ENCODE measurements around the gene GIGYF2. TPM values are rescaled to one million over a fixed set of nuclear protein-coding genes. Genes with fewer than 3 reads are reported as not detected.

Gene GIGYF2
- total and polyA plus RNA-seq, 2 of the 13 experiments (the other 11 are each of a cell fraction or from before 2014, with no cell fraction given): 44.9 to 73.5 TPM

GRCh38 chr2:232875256-232876121 is 178.4 kb downstream of the GIGYF2 start (continued):
- TF ChIP-seq, protein P1, sequence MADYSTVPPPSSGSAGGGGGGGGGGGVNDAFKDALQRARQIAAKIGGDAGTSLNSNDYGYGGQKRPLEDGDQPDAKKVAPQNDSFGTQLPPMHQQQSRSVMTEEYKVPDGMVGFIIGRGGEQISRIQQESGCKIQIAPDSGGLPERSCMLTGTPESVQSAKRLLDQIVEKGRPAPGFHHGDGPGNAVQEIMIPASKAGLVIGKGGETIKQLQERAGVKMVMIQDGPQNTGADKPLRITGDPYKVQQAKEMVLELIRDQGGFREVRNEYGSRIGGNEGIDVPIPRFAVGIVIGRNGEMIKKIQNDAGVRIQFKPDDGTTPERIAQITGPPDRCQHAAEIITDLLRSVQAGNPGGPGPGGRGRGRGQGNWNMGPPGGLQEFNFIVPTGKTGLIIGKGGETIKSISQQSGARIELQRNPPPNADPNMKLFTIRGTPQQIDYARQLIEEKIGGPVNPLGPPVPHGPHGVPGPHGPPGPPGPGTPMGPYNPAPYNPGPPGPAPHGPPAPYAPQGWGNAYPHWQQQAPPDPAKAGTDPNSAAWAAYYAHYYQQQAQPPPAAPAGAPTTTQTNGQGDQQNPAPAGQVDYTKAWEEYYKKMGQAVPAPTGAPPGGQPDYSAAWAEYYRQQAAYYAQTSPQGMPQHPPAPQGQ (CRISPR knock-in tag; IDR thresholded peaks at IDR 0.05; ENCODE audit: borderline replicate concordance): no peak; the same call in 1 of the 2 replicates
- TF ChIP-seq GTF3A (CRISPR knock-in tag; conservative IDR thresholded peaks at IDR 0.05) (peak; percentile 78), ZKSCAN1 (IDR thresholded peaks at IDR 0.05; ENCODE audit: low read length) (no peak), CCDC6 (CRISPR knock-in tag; IDR thresholded peaks at IDR 0.05) (no peak), RBM39 (IDR thresholded peaks at IDR 0.05; ENCODE audit: low read depth, low read length, poor library complexity, severe bottlenecking) (peak; percentile 64), MIER2 (CRISPR knock-in tag; IDR thresholded peaks at IDR 0.05) (no peak), SKI (IDR thresholded peaks at IDR 0.05; ENCODE audit: partially characterized antibody) (no peak), U2AF2 (IDR thresholded peaks at IDR 0.05; ENCODE audit: low read depth, low read length) (no peak), SRSF4 (IDR thresholded peaks at IDR 0.05; ENCODE audit: low read depth, low read length, poor library complexity, severe bottlenecking) (peak; percentile 7), ZNF550 (CRISPR knock-in tag; IDR thresholded peaks at IDR 0.05; ENCODE audit: borderline replicate concordance) (no peak), ATAD3A (CRISPR knock-in tag; IDR thresholded peaks at IDR 0.05) (no peak)
- TF ChIP-seq, protein P2, sequence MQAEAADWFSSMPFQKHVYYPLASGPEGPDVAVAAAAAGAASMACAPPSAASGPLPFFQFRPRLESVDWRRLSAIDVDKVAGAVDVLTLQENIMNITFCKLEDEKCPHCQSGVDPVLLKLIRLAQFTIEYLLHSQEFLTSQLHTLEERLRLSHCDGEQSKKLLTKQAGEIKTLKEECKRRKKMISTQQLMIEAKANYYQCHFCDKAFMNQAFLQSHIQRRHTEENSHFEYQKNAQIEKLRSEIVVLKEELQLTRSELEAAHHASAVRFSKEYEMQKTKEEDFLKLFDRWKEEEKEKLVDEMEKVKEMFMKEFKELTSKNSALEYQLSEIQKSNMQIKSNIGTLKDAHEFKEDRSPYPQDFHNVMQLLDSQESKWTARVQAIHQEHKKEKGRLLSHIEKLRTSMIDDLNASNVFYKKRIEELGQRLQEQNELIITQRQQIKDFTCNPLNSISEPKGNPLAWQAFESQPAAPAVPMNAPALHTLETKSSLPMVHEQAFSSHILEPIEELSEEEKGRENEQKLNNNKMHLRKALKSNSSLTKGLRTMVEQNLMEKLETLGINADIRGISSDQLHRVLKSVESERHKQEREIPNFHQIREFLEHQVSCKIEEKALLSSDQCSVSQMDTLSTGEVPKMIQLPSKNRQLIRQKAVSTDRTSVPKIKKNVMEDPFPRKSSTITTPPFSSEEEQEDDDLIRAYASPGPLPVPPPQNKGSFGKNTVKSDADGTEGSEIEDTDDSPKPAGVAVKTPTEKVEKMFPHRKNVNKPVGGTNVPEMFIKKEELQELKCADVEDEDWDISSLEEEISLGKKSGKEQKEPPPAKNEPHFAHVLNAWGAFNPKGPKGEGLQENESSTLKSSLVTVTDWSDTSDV (CRISPR knock-in tag; IDR thresholded peaks at IDR 0.05): peak; percentile 74
- TF ChIP-seq, protein P3, sequence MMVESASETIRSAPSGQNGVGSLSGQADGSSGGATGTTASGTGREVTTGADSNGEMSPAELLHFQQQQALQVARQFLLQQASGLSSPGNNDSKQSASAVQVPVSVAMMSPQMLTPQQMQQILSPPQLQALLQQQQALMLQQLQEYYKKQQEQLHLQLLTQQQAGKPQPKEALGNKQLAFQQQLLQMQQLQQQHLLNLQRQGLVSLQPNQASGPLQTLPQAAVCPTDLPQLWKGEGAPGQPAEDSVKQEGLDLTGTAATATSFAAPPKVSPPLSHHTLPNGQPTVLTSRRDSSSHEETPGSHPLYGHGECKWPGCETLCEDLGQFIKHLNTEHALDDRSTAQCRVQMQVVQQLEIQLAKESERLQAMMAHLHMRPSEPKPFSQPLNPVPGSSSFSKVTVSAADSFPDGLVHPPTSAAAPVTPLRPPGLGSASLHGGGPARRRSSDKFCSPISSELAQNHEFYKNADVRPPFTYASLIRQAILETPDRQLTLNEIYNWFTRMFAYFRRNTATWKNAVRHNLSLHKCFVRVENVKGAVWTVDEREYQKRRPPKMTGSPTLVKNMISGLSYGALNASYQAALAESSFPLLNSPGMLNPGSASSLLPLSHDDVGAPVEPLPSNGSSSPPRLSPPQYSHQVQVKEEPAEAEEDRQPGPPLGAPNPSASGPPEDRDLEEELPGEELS (CRISPR knock-in tag; IDR thresholded peaks at IDR 0.05): no peak
- TF ChIP-seq, protein P4, sequence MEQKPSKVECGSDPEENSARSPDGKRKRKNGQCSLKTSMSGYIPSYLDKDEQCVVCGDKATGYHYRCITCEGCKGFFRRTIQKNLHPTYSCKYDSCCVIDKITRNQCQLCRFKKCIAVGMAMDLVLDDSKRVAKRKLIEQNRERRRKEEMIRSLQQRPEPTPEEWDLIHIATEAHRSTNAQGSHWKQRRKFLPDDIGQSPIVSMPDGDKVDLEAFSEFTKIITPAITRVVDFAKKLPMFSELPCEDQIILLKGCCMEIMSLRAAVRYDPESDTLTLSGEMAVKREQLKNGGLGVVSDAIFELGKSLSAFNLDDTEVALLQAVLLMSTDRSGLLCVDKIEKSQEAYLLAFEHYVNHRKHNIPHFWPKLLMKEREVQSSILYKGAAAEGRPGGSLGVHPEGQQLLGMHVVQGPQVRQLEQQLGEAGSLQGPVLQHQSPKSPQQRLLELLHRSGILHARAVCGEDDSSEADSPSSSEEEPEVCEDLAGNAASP (CRISPR knock-in tag; IDR thresholded peaks at IDR 0.05; ENCODE audit: borderline replicate concordance): no peak
- TF ChIP-seq, protein P5, sequence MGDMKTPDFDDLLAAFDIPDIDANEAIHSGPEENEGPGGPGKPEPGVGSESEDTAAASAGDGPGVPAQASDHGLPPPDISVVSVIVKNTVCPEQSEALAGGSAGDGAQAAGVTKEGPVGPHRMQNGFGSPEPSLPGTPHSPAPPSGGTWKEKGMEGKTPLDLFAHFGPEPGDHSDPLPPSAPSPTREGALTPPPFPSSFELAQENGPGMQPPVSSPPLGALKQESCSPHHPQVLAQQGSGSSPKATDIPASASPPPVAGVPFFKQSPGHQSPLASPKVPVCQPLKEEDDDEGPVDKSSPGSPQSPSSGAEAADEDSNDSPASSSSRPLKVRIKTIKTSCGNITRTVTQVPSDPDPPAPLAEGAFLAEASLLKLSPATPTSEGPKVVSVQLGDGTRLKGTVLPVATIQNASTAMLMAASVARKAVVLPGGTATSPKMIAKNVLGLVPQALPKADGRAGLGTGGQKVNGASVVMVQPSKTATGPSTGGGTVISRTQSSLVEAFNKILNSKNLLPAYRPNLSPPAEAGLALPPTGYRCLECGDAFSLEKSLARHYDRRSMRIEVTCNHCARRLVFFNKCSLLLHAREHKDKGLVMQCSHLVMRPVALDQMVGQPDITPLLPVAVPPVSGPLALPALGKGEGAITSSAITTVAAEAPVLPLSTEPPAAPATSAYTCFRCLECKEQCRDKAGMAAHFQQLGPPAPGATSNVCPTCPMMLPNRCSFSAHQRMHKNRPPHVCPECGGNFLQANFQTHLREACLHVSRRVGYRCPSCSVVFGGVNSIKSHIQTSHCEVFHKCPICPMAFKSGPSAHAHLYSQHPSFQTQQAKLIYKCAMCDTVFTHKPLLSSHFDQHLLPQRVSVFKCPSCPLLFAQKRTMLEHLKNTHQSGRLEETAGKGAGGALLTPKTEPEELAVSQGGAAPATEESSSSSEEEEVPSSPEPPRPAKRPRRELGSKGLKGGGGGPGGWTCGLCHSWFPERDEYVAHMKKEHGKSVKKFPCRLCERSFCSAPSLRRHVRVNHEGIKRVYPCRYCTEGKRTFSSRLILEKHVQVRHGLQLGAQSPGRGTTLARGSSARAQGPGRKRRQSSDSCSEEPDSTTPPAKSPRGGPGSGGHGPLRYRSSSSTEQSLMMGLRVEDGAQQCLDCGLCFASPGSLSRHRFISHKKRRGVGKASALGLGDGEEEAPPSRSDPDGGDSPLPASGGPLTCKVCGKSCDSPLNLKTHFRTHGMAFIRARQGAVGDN (CRISPR knock-in tag; IDR thresholded peaks at IDR 0.05): peak; percentile 59
